GM12801 (cell line): ENCODE results near the gene ATP2A3.

Experiments
- CTCF ChIP-seq: IDR thresholded peaks from one replicate; pipeline ENCODE4 v1.5.1; 2011; ENCODE audit warnings: control low read depth; ENCODE audit not compliant: insufficient read length; ENCODE audit errors: extremely low read depth

Gene ATP2A3

GRCh38 chr17:3968015-3968414 lies 3.8 kb upstream of the ATP2A3 start:
- TF ChIP-seq CTCF = no peak

- TF ChIP-seq CTCF = no peak
Observed at GRCh38 chr17:3966720-3967363, 2.6 kb upstream of the ATP2A3 start.

GRCh38 chr17:3965118-3965800 lies 1.0 kb upstream of the ATP2A3 start:
- TF ChIP-seq CTCF = no peak

- no peak for TF ChIP-seq CTCF
Observed at GRCh38 chr17:3963237-3964201, 718 bp downstream of the ATP2A3 start.

- TF ChIP-seq CTCF = no peak
Observed at GRCh38 chr17:3962965-3963236, 1.3 kb downstream of the ATP2A3 start.

- no peak for TF ChIP-seq CTCF
Observed at GRCh38 chr17:3962217-3962964, 1.8 kb downstream of the ATP2A3 start.
